HG03558 (cell line): ENCODE measurements around the gene TOB2.

Experiments used
- ATAC-seq: cut with Tn5 transposase; IDR thresholded peaks from one replicate; pipeline ENCODE4 v1.9.1; 2021; ENCODE audit warnings: moderate number of reproducible peaks; ENCODE audit not compliant: unreplicated experiment; ENCODE audit errors: extremely low read depth

The TOB2 gene

GRCh38 chr22:41446639-41447434 is at the start of gene TOB2:
Gene TOB2 (minus strand): TSS chr22:41446801. CDS start chr22:41437345, 9,456 bp downstream.
- ATAC-seq, result peak; percentile 26

- no peak for ATAC-seq
These were observed 44.9 kb upstream of the TOB2 start for GRCh38 chr22:41491374-41492100.

- no peak for ATAC-seq
These were observed 42.2 kb upstream of the TOB2 start for GRCh38 chr22:41488596-41489385.

- ATAC-seq, result no peak
These were observed 41.5 kb upstream of the TOB2 start for GRCh38 chr22:41488076-41488475.

- ATAC-seq, result no peak
These were observed 40.7 kb upstream of the TOB2 start for GRCh38 chr22:41487037-41487935.

- ATAC-seq, result no peak
These were observed 38.4 kb upstream of the TOB2 start for GRCh38 chr22:41485033-41485432.

- no peak for ATAC-seq
These were observed 35.8 kb upstream of the TOB2 start for GRCh38 chr22:41482319-41482935.

- no peak for ATAC-seq
These were observed 35.3 kb upstream of the TOB2 start for GRCh38 chr22:41481925-41482318.

- no peak for ATAC-seq
These were observed 34.7 kb upstream of the TOB2 start for GRCh38 chr22:41481131-41481830.

GRCh38 chr22:41480397-41480735 is 33.8 kb upstream of the TOB2 start:
- no peak for ATAC-seq

GRCh38 chr22:41479671-41480396 is 33.2 kb upstream of the TOB2 start:
- no peak for ATAC-seq

- ATAC-seq, result no peak
These were observed 32.4 kb upstream of the TOB2 start for GRCh38 chr22:41478891-41479521.

GRCh38 chr22:41478473-41478872 is 31.9 kb upstream of the TOB2 start:
- no peak for ATAC-seq

GRCh38 chr22:41474872-41475451 is 28.4 kb upstream of the TOB2 start:
- ATAC-seq, result no peak

- no peak for ATAC-seq
These were observed 25.0 kb upstream of the TOB2 start for GRCh38 chr22:41471568-41471967.

- no peak for ATAC-seq
These were observed 24.3 kb upstream of the TOB2 start for GRCh38 chr22:41470886-41471285.

- no peak for ATAC-seq
These were observed 22.7 kb upstream of the TOB2 start for GRCh38 chr22:41469218-41469851.
